ENCODE results near the gene TBPL1.

DNA sequence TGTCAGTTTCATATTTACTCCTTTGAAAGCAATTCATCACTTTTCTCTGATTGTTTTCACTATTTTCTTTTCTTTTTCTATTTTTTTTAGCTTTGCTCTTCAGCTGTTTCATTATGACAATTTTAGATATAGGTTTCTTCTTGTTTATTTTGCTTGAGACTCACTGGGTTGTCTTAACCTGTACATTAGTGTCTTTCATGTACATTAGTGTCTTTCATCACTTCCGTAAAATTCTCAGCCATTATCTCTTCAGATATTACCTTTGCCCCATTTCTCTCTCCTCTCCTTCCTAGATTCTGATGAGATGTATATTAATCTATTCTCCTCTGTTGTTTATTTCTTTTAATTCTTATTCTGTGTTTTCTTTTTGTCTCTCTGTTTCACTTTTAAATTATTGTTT, 14.5 kb upstream of the TBPL1 start:
- no peak for TF ChIP-seq CBX2 (IDR thresholded peaks at IDR 0.05; ENCODE audit: borderline replicate concordance, low read depth)
- no peak for TF ChIP-seq PBX3 (IDR thresholded peaks at IDR 0.05)
- TF ChIP-seq NFE2L2 (conservative IDR thresholded peaks at IDR 0.05; ENCODE audit: low read length) = no peak
- TF ChIP-seq, protein P1, sequence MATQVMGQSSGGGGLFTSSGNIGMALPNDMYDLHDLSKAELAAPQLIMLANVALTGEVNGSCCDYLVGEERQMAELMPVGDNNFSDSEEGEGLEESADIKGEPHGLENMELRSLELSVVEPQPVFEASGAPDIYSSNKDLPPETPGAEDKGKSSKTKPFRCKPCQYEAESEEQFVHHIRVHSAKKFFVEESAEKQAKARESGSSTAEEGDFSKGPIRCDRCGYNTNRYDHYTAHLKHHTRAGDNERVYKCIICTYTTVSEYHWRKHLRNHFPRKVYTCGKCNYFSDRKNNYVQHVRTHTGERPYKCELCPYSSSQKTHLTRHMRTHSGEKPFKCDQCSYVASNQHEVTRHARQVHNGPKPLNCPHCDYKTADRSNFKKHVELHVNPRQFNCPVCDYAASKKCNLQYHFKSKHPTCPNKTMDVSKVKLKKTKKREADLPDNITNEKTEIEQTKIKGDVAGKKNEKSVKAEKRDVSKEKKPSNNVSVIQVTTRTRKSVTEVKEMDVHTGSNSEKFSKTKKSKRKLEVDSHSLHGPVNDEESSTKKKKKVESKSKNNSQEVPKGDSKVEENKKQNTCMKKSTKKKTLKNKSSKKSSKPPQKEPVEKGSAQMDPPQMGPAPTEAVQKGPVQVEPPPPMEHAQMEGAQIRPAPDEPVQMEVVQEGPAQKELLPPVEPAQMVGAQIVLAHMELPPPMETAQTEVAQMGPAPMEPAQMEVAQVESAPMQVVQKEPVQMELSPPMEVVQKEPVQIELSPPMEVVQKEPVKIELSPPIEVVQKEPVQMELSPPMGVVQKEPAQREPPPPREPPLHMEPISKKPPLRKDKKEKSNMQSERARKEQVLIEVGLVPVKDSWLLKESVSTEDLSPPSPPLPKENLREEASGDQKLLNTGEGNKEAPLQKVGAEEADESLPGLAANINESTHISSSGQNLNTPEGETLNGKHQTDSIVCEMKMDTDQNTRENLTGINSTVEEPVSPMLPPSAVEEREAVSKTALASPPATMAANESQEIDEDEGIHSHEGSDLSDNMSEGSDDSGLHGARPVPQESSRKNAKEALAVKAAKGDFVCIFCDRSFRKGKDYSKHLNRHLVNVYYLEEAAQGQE (IDR thresholded peaks at IDR 0.05) = no peak
- TF ChIP-seq CTCF (IDR thresholded peaks at IDR 0.05) = no peak
- no peak for TF ChIP-seq POLR2A (IDR thresholded peaks at IDR 0.05; ENCODE audit: low read length)
- TF ChIP-seq KDM1A (IDR thresholded peaks at IDR 0.05; ENCODE audit: low read depth) = no peak
- no peak for TF ChIP-seq SMC3 (IDR thresholded peaks at IDR 0.05)
- TF ChIP-seq GATA3 (IDR thresholded peaks at IDR 0.05; ENCODE audit: borderline replicate concordance) = no peak
- TF ChIP-seq ZC3H11A (IDR thresholded peaks at IDR 0.05) = no peak
- TF ChIP-seq JUNB (IDR thresholded peaks at IDR 0.05) = no peak
- TF ChIP-seq EP300 (IDR thresholded peaks at IDR 0.05) = no peak
- no peak for TF ChIP-seq RCOR1 (IDR thresholded peaks at IDR 0.05; ENCODE audit: low read depth, low read length)
